Measurements from ENCODE around the gene ABCF2. TPM values are rescaled to one million over a fixed set of nuclear protein-coding genes. Genes with fewer than 3 reads are reported as not detected.

ABCF2 gene
- polyA plus RNA-seq, 1 experiment: 62.5 TPM

DNA sequence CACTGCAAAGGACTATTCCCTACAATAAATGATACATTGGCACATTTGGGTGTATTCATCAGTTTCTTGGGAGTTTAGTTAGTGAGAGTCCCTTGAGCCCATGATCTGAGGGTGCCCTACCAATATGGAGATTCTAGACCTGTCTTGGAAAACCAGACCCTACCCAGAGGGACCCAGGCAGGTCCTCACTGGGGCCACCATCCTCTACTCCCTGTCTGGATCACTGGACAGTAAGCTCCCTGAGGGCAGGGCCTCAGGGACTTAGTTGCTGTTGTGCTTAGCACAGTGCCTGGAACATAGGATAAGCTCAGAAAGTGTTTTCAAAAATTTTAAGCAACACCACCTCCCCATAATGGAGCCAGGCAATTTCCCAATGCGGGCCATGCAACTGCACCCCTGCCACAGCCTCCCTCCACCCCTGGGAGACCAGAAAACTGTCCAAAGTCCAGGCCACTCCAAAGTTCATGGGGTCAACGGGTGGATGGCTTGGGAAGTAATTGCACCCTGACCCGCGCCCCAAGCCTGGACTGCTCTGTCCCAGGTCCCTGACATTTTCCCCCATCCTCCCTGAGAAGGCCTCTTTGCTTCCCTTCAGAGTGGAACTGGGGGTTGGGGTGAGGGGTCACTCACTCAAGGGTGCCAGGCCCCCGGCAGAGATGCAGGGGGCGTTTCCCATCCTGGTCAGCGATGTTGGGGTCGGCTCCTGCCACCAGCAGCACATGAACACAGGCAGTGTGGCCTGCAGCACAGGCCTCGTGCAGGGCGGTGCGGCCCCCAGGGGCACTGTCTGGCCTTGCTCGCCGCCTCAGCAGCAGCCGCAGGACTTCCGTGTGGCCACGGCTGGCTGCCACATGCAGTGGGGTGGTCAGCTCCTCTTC lies 41.0 kb downstream of the ABCF2 start:
- TF ChIP-seq, protein P1, sequence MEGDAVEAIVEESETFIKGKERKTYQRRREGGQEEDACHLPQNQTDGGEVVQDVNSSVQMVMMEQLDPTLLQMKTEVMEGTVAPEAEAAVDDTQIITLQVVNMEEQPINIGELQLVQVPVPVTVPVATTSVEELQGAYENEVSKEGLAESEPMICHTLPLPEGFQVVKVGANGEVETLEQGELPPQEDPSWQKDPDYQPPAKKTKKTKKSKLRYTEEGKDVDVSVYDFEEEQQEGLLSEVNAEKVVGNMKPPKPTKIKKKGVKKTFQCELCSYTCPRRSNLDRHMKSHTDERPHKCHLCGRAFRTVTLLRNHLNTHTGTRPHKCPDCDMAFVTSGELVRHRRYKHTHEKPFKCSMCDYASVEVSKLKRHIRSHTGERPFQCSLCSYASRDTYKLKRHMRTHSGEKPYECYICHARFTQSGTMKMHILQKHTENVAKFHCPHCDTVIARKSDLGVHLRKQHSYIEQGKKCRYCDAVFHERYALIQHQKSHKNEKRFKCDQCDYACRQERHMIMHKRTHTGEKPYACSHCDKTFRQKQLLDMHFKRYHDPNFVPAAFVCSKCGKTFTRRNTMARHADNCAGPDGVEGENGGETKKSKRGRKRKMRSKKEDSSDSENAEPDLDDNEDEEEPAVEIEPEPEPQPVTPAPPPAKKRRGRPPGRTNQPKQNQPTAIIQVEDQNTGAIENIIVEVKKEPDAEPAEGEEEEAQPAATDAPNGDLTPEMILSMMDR (IDR thresholded peaks at IDR 0.05; ENCODE audit: insufficient read depth, low read depth, low read length): no peak
- ChIA-PET CTCF (no interaction called here), POLR2A (no interaction called here)
- Histone ChIP-seq H3K27me3 (ENCODE audit: control insufficient read depth, insufficient read depth, low read length) (peaks cover 20% of the 10 kb centered on the region), H3K4me3 (ENCODE audit: low read depth, low read length) (no peak overlapping the region), H3K36me3 (ENCODE audit: control insufficient read depth, insufficient read depth, low read length) (no peaks in the 10 kb centered on the region)
- DNase-seq (ENCODE audit: low read depth): no peak

DNA sequence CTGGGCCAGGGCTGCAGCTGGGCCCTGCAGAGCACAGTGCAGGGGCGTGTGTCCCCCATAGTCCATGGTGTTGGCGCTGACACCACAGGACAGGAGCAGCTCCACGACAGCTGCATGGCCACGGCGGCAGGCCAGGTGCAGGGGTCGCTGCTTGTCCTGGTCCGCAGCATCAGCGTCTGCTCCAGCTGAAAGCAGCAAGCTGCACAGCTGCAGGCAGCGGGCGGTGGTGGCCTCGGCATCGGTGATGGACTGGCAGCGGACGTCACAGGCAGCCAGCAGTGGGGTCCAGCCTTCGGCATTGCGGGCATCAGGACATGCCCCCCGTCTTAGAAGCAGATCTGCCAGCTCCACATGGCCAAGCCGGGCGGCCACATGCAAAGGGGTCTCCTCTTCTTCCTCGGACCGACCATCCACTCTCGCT lies 46.0 kb downstream of the ABCF2 start:
- DNase-seq (ENCODE audit: low read depth): no peak
- CTCF ChIA-PET: no interaction called here
- POLR2A ChIA-PET: no interaction called here
- Histone ChIP-seq H3K4me3 (ENCODE audit: low read depth, low read length) (no peak overlapping the region), H3K27me3 (ENCODE audit: control insufficient read depth, insufficient read depth, low read length) (peaks cover 27% of the 10 kb centered on the region), H3K36me3 (ENCODE audit: control insufficient read depth, insufficient read depth, low read length) (no peaks in the 10 kb centered on the region)
- TF ChIP-seq, protein P1 (IDR thresholded peaks at IDR 0.05; ENCODE audit: insufficient read depth, low read depth, low read length): no peak

DNA sequence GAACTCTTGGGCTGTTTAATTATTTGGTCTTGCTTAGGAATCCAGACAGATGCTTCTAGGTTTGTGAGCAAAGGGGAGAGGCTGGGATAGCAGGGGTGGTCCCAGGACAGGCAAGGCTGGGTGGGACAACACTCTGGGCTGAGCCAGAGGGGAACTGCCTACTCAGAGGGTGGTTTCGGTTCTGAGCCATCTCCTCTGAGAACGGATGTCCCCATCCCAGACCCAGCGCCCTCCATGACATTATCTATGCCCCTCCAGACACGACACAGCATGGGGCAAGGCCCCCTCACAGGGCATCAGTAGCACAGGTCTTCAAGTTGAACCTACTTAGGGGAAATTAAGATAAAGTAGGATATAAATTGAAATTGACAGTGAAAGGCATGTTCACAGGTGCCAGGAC lies 47.1 kb downstream of the ABCF2 start:
- Histone ChIP-seq H3K4me3 (ENCODE audit: low read depth, low read length) (no peak overlapping the region), H3K27me3 (ENCODE audit: control insufficient read depth, insufficient read depth, low read length) (peaks cover 28% of the 10 kb centered on the region), H3K36me3 (ENCODE audit: control insufficient read depth, insufficient read depth, low read length) (no peaks in the 10 kb centered on the region)
- POLR2A ChIA-PET: no interaction called here
- TF ChIP-seq, protein P1 (IDR thresholded peaks at IDR 0.05; ENCODE audit: insufficient read depth, low read depth, low read length): no peak
- CTCF ChIA-PET: no interaction called here
- no peak for DNase-seq (ENCODE audit: low read depth)

DNA sequence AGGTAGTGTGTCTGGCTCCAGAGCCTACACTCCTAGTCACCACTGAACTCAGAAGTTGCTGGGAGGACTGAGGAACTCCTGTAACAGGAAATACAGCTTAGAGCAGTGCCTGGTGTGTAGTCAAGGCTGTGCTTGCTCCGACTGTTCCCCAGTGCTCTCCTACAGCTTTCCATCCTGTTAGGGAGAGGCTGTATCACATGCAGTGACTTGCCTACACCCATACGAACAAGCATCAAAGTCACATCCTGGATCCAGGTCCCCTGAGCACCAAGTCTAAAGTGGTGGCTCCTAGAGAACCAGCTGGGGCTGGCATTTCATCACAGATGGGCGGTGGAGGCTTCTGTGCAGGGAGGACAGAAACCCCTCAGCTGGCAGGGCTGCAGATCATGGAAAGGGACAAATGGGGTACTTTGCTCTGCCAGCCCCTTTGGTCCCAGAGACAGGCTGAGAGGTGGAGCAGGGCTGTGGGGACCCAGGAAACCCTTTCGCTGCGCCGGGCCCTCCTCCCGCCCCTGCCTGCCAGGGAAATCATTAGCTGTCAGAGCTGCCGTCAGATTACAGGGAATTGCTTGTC lies 47.6 kb downstream of the ABCF2 start:
- DNase-seq (ENCODE audit: low read depth): no peak
- peaks cover 30% of the 10 kb centered on the region for H3K27me3 ChIP-seq (ENCODE audit: control insufficient read depth, insufficient read depth, low read length)
- TF ChIP-seq, protein P1 (IDR thresholded peaks at IDR 0.05; ENCODE audit: insufficient read depth, low read depth, low read length): no peak
- CTCF ChIA-PET: interaction anchor here (1.1 to 1.2 kb wide), 4 partner anchors 10 to 217 kb away, joined by 3 to 7 read pairs (median 4); no protein-coding TSS in a partner anchor
- H3K4me3 ChIP-seq (ENCODE audit: low read depth, low read length): no peak overlapping the region
- POLR2A ChIA-PET: no interaction called here
- no peaks in the 10 kb centered on the region for H3K36me3 ChIP-seq (ENCODE audit: control insufficient read depth, insufficient read depth, low read length)

DNA sequence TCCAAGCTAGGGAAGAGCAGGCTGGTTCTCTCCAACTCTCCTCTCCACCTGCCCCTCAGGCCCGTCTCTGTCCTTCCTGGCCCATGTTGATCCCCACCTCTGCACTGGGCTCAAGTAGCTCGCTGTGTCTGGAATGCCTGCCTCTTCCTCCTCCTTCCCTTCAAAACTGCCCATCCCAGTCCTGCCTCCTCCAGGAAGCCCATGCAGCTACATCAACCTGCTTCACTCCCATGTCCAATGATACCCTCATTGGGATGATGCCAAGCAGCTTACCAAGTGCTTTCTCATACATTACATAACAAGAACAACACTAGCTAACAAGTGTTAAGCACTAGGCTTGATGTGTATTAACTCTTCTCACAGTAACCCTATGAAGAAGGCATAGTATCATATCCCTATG lies 48.2 kb downstream of the ABCF2 start:
- ChIA-PET POLR2A (no interaction called here), CTCF (interaction anchor here (1.1 to 1.2 kb wide), 4 partner anchors 9 to 216 kb away, joined by 3 to 7 read pairs (median 4); no protein-coding TSS in a partner anchor)
- Histone ChIP-seq H3K4me3 (ENCODE audit: low read depth, low read length) (no peak overlapping the region), H3K27me3 (ENCODE audit: control insufficient read depth, insufficient read depth, low read length) (peaks cover 30% of the 10 kb centered on the region), H3K36me3 (ENCODE audit: control insufficient read depth, insufficient read depth, low read length) (no peaks in the 10 kb centered on the region)
- no peak for DNase-seq (ENCODE audit: low read depth)
- TF ChIP-seq, protein P1 (IDR thresholded peaks at IDR 0.05; ENCODE audit: insufficient read depth, low read depth, low read length): no peak

Measured in BJ (cell line).